ENCODE measurements around the gene BSND.

- TF ChIP-seq CTCF (IDR thresholded peaks at IDR 0.05; ENCODE audit: low read depth, low read length) (no peak), EZH2phosphoT487 (IDR thresholded peaks at IDR 0.05; ENCODE audit: low read depth) (no peak)
Observed at GRCh38 chr1:54967372-54967771, 31.4 kb upstream of the BSND start.
